Neural cell (in vitro differentiated cells): Measurements from ENCODE around the gene HDAC11. TPM values are rescaled to one million over a fixed set of nuclear protein-coding genes. Genes with fewer than 3 reads are reported as not detected.

Experiments used
- H2AFZ ChIP-seq: fragments of 200-600, 300-800 bp; sonication (generic), shearing (Covaris generic); 2 replicates; pipeline ENCODE4 v1.6.0; 2014; ENCODE audit warnings: low read depth, mild to moderate bottlenecking, antibody characterized with exemption, low read length, moderate library complexity
- H3F3A ChIP-seq: fragments of 200-600 bp; shearing (Covaris generic); 2 replicates; pipeline ENCODE4 v1.6.1; 2016; ENCODE audit warnings: mild to moderate bottlenecking, moderate library complexity, mixed read lengths, antibody characterized with exemption, low read length; ENCODE audit not compliant: insufficient read depth, poor library complexity, severe bottlenecking
- H3K27ac ChIP-seq: fragments of 200-600, 300-800 bp; sonication (generic), shearing (Covaris generic); 2 replicates; pipeline ENCODE4 v1.5.1; 2014; ENCODE audit warnings: mild to moderate bottlenecking, low read length, moderate library complexity
- H3K27me3 ChIP-seq: fragments of 300-800, 200-600 bp; sonication (generic), shearing (Covaris generic); 2 replicates; pipeline ENCODE4 v1.6.0; 2014; ENCODE audit warnings: mild to moderate bottlenecking, low read depth, low read length, moderate library complexity; ENCODE audit not compliant: insufficient read depth
- H3K36me3 ChIP-seq: fragments of 300-800, 200-600 bp; sonication (generic), shearing (Covaris generic); 2 replicates; pipeline ENCODE4 v1.5.1; 2014; ENCODE audit warnings: mild to moderate bottlenecking, antibody characterized with exemption, low read length, moderate library complexity; ENCODE audit not compliant: insufficient read depth
- H3K4me2 ChIP-seq: fragments of 300-800, 200-600 bp; sonication (generic), shearing (Covaris generic); 2 replicates; pipeline ENCODE4 v1.6.0; 2014; ENCODE audit warnings: mild to moderate bottlenecking, low read length
- H3K4me3 ChIP-seq: fragments of 300-800, 200-600 bp; sonication (generic), shearing (Covaris generic); 2 replicates; pipeline ENCODE4 v1.5.1; 2014; ENCODE audit warnings: mild to moderate bottlenecking, low read length, moderate library complexity
- H3K79me2 ChIP-seq: fragments of 200-600 bp; shearing (Covaris generic); replicated peaks from 2 replicates; pipeline ENCODE4 v1.6.0; 2014; ENCODE audit warnings: mild to moderate bottlenecking, low read length, moderate library complexity; ENCODE audit not compliant: insufficient read depth
- H3K9ac ChIP-seq: fragments of 300-800, 200-600 bp; sonication (generic), shearing (Covaris generic); 2 replicates; pipeline ENCODE4 v1.6.1; 2016; ENCODE audit warnings: mild to moderate bottlenecking, low read length, mixed read lengths
- H3K9me2 ChIP-seq: fragments of 200-600 bp; shearing (Covaris generic); 2 replicates; pipeline ENCODE4 v1.6.1; 2016; ENCODE audit warnings: mild to moderate bottlenecking, low read length, mixed read lengths; ENCODE audit not compliant: insufficient read depth
- H3K9me3 ChIP-seq: fragments of 200-600, 300-800 bp; sonication (generic), shearing (Covaris generic); 2 replicates; pipeline ENCODE4 v1.6.1; 2016; ENCODE audit warnings: mild to moderate bottlenecking, mixed run types, low read length, moderate library complexity, mixed read lengths
- H4K20me1 ChIP-seq: fragments of 200-600 bp; shearing (Covaris generic); 2 replicates; pipeline ENCODE4 v1.6.1; 2016; ENCODE audit warnings: mild to moderate bottlenecking, mixed run types; ENCODE audit not compliant: insufficient read depth
- CTCF ChIP-seq: fragments of 450-650 bp; IDR thresholded peaks from 2 replicates; pipeline ENCODE4 v1.5.1; 2014; ENCODE audit warnings: antibody characterized with exemption, mild to moderate bottlenecking, moderate library complexity; ENCODE audit not compliant: poor library complexity, severe bottlenecking
- EP300 ChIP-seq: fragments of 450-650 bp; conservative IDR thresholded peaks from 2 replicates; pipeline ENCODE4 v1.6.1; 2014; ENCODE audit warnings: antibody characterized with exemption, mild to moderate bottlenecking, moderate library complexity; ENCODE audit not compliant: poor library complexity, severe bottlenecking
- EZH2 ChIP-seq: fragments of 200-600, 300-800 bp; shearing (Covaris generic), sonication (generic); IDR thresholded peaks from 2 replicates; pipeline ENCODE4 v1.6.1; 2014; ENCODE audit warnings: antibody characterized with exemption, low read length, borderline replicate concordance, mild to moderate bottlenecking; ENCODE audit not compliant: insufficient read depth, poor library complexity, severe bottlenecking
- MXI1 ChIP-seq: fragments of 450-650 bp; conservative IDR thresholded peaks from 2 replicates; pipeline ENCODE4 v1.6.1; 2014; ENCODE audit warnings: antibody characterized with exemption, mild to moderate bottlenecking; ENCODE audit not compliant: poor library complexity, severe bottlenecking
- POLR2AphosphoS5 ChIP-seq: IDR thresholded peaks from 2 replicates; pipeline ENCODE4 v1.6.1; 2012
- RAD21 ChIP-seq: fragments of 450-650 bp; conservative IDR thresholded peaks from 2 replicates; pipeline ENCODE4 v1.6.1; 2014; ENCODE audit warnings: antibody characterized with exemption, mild to moderate bottlenecking, moderate library complexity
- REST ChIP-seq: IDR thresholded peaks from 2 replicates; pipeline ENCODE4 v1.6.1; 2012; ENCODE audit warnings: borderline replicate concordance
- SMC3 ChIP-seq: fragments of 450-650 bp; conservative IDR thresholded peaks from 2 replicates; pipeline ENCODE4 v1.6.1; 2014; ENCODE audit warnings: antibody characterized with exemption, mild to moderate bottlenecking, moderate library complexity; ENCODE audit not compliant: poor library complexity
- TAF1 ChIP-seq: IDR thresholded peaks from 2 replicates; pipeline ENCODE4 v1.6.1; 2012; ENCODE audit warnings: low read depth
- polyA plus RNA-seq: library from polyadenylated mRNA; depleted of rRNA; stranded (reverse); fragments of >200 nt; gene quantifications from 2 replicates; pipeline ENCODE4 v1.2.3, GENCODE V29; 2014

The HDAC11 gene
- polyA plus RNA-seq, 1 donor from 2014 or later, result 14.8 TPM

- Histone ChIP-seq H3K36me3 (no peaks in the 10 kb centered on the region), H3K27ac (no peak overlapping the region), H2AFZ (no peak overlapping the region), H3K4me2 (no peak overlapping the region), H3K9me2 (no peaks in the 10 kb centered on the region), H3K9ac (no peak overlapping the region), H3F3A (no peaks in the 10 kb centered on the region), H3K27me3 (no peaks in the 10 kb centered on the region), H3K4me3 (no peak overlapping the region), H3K9me3 (no peaks in the 10 kb centered on the region), H3K79me2 (no peaks in the 10 kb centered on the region), H4K20me1 (no peaks in the 10 kb centered on the region)
- TF ChIP-seq CTCF (peak; percentile 56), TAF1 (no peak), EP300 (no peak), SMC3 (peak; percentile 57)
Measured at GRCh38 chr3:13494463-13495350, 14.6 kb downstream of the HDAC11 start.

GRCh38 chr3:13495351-13495813 is 15.3 kb downstream of the HDAC11 start:
- Histone ChIP-seq H3K79me2 (no peaks in the 10 kb centered on the region), H4K20me1 (no peaks in the 10 kb centered on the region), H3K27ac (no peak overlapping the region), H3K4me2 (no peak overlapping the region), H2AFZ (no peak overlapping the region), H3K36me3 (no peaks in the 10 kb centered on the region), H3K9me3 (no peaks in the 10 kb centered on the region), H3K9ac (no peak overlapping the region), H3F3A (no peaks in the 10 kb centered on the region), H3K9me2 (no peaks in the 10 kb centered on the region), H3K27me3 (no peaks in the 10 kb centered on the region), H3K4me3 (no peak overlapping the region)
- TF ChIP-seq REST (no peak), POLR2AphosphoS5 (no peak), TAF1 (no peak), EZH2 (no peak), RAD21 (no peak), CTCF (no peak), SMC3 (no peak), MXI1 (no peak), EP300 (no peak)
